HG02610 (cell line): ENCODE measurements around the gene SFT2D3.
A peak's percentile ranks its signal among the peaks of the same experiment; 100 is the strongest.

Experiments used
- ATAC-seq: cut with Tn5 transposase; IDR thresholded peaks from one replicate; pipeline ENCODE4 v1.9.1; 2021; ENCODE audit warnings: mild to moderate bottlenecking, moderate library complexity; ENCODE audit not compliant: unreplicated experiment

SFT2D3 gene

DNA sequence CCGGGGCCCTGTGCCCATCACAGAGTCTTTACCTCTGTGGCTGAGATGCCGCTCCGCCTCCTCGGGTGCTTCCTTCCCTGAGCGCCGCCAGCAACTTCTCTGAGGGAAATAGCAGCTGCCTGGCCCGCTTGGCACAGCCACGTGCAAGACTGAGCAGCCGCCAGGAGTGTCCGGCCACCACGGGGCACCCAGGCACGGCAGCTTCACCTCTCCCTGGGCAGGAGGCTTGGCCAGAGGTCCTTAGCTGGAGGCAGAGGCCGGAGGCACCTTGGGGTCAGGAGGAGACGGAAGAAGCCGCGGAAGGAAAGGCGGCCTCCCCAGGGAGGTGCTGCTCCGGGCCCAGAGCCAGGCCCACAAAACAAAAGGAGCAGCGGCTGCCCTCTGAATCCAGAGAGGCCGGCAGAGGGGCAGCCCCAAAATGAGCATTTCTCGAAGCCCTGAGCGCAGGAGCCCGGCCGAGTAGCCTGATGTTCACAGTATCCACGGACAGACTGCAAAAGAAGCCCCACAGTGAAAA lies 20.0 kb upstream of the SFT2D3 start:
- ATAC-seq, result no peak

DNA sequence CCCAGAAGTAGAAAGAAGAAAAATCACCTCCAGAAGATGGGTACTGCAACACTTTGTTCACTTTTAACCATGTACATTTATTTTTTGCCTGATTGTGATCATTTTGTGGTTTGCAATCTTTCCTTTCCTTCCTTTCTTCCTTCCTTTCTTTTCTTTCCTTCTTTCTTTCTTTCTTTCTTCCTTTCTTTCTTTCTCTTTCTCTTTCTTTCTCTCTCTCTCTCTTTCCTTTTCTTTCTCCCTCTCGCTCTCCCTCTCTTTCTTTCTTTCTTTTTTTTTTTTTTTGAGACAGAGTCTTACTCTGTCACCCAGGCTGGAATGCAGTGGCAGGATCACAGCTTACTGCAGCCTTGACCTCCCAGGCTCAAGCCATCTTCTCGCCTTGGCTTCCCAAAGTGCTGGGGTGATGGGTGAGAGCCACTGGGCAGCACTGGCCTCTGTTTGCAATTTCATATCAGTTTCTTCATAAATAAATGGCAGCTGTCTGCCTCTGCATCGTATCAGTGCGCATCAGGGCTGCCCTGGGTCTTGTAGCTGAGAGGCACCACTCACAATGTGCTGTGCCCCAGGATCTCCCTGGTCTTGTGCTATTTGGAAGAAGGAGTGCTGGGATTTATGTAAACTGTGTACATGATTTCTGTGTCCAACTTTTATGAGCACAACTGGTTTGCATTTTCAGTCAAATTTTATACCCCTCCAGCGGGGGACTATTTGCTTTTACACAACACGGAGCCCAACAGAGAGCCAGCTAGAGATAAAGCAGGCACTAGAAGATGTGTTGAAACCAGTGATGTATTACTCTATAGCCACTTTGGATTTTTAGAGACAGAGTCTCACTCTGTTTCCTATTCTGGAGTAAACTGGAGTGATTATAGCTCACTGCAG lies 19.1 kb upstream of the SFT2D3 start:
- no peak for ATAC-seq

GRCh38 chr2:127683056-127683455 lies 18.2 kb upstream of the SFT2D3 start:
- no peak for ATAC-seq

GRCh38 chr2:127683757-127684156 lies 17.5 kb upstream of the SFT2D3 start:
- ATAC-seq, result no peak

DNA sequence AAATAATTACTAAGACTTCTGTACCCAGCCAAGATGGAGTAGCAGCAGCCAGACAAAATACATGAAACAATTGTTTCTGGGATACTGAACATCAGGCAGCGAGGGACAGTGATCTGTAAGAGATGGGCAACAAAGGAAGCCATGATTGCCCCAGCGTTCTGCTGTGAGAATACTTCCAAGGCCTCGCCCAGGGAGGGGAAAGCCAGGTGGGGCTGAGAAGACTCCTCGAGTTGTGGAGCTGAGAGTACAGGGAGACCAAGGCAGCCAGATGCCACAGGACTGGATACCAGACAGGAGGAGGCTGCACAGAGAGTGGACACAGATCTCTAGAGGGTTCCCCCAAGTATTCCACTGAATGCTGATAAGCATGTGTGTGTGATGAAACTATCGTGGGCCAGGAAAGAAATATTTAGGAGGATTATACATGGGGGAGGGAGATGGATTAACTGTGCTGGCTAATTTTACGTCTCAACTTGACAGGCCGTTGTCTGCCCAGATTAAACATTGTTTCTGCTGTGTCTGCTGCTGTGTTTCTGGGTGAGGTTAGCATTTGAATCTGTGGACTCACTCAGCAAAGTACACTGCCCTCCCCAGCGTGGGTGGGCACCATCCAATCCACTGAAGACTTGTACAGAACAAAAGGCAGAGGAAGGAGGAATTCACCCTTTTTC lies 15.8 kb upstream of the SFT2D3 start:
- no peak for ATAC-seq

GRCh38 chr2:127688405-127688804 lies 12.9 kb upstream of the SFT2D3 start:
- no peak for ATAC-seq

- no peak for ATAC-seq
Measured at GRCh38 chr2:127690696-127691095, 10.6 kb upstream of the SFT2D3 start.

DNA sequence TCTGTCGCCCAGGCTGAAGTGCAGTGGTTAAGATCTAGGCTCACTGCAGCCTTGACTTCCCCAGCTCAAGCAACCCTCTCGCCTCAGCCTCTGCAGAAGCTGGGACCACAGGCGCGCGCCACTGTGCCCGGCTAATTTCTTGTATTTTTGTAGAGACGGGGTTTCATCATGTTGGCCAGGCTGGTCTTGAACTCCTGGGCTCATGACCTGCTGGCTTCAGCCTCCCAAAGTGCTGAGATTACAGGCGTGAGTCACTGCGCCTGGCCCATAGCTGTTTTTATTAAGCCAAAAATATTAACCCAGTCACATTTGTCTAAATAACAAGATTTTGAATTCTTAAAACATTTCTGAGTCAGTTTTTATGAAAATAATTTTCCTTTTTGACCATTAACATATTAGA lies 6.3 kb upstream of the SFT2D3 start:
- ATAC-seq, result no peak

- ATAC-seq, result no peak
Measured at GRCh38 chr2:127695491-127696472, 5.5 kb upstream of the SFT2D3 start.

DNA sequence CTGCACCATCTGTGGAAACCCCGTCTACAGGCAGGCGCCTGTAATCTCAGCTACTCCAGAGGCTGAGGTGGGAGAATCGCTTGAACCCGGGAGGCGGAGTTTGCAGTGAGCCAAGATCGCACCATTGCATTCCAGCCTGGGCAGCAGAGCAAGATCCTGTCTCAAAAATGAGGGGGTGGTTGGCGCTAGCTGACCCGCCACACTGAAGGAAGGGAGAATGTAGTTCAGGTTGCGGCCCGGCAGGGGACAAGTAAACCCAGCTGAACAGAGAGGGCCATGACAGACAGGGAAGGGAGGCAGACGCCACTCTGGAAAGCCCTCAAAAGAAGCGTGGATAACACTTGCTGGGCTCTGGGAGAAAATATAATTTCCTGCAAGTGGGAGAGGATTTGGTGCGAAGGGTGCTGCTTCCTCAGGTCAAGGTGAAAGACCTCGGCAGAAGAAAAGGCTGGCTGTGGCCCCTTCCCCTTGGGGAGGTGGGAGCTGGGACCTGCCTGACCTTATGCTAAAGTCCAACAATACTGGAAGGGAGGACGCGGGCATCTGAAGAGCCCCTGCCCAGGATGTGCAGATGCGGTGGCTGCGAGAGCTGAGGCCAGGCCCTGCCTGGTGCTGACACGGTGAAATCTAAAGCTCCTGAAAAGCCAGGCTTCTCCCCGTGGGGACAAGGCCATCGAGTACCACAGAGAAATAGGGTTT lies 3.7 kb upstream of the SFT2D3 start:
- no peak for ATAC-seq

DNA sequence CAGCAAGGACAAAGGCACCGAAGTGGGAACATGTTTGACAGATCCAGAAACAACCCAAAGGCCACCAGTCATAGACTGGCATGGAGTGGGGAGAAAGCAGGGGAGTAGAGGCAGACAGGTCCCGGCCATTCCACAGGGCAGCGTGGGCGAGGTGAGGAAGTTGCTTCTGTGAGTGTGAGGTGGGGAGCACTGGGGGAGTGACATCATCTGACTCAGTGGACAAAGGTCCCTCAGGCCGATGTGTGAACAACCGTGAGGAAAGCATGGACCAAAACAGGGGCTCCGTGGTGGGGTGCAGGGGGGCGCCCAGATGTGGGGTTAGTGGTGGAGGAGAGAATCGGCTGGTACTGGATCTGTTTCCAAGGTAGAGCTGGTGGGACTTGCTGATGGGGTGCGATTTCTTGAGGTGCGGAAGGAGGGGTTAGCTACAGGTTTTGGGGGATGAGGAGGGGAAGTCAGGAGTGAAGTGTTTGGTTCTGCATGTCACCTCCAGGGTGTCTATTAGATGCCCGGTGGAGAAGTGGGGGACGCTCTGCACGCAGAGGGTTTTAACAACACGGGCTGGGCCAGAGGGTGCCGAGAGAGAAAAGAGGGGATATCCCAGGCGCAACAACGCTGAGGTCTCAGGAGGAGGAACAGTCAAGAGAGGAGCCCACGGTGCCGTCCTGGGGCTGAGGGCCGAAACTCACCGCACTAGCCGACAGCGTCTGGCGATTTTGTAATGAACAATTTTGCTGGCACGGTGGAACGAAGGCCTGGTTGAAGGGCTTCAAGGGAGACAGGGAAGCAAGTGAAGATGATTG lies 2.5 kb upstream of the SFT2D3 start:
- ATAC-seq, result no peak

DNA sequence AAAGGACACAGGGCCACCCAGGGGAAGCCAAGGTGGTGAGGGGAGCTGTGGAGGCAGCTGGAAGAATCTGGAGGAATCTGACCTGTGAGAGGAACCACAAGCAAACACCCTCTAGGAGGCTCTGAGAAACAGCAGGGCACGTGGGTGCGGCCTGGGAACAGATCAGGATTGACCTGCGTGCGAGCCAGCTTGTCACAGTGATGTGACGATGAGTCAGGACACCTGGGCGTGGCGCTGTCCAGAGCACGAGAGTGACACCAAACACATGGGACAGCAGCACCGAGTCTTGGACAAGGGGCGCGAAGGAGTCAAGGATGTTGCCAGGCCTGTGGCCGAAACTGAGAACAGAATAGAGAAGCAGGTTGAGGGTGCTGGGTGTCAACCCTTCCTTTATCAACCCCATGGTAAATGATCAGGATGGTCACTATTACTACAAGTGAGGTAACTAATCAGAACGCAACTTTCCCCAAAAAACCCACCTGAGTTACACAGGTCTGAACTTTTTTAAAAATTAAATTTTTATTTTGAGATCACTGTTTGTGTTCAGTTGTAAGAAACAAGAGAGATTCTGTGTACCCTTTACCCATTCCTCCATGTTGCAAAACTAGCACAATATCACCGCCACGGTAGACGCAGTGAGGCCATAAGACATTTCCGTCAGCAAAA lies 637 bp upstream of the SFT2D3 start:
- peak; percentile 33 for ATAC-seq

DNA sequence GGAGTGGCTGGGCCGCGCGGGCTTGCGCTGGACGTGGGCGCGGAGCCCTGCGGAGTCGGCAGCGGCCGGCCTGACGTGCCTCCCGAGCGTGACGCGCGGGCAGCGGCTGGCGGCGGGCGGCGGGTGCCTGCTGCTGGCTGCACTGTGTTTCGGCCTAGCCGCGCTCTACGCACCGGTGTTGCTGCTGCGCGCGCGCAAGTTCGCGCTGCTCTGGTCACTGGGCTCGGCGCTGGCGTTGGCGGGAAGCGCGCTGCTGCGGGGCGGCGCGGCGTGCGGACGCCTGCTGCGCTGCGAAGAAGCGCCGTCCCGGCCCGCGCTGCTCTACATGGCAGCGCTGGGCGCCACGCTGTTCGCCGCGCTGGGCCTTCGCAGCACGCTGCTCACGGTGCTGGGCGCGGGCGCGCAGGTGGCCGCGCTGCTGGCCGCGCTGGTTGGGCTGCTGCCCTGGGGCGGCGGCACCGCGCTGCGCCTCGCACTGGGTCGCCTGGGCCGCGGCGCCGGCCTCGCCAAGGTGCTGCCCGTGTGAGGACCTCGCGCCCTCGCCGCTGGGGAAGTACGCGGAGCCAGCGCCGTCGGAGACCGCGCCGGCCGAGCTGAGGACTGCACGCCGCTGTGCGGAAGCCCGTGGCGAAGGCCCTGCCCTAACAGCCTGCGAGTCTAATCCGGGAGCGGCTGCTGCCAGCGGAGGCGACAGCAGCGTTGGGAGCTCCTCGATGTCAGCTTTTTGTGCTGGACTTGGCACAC lies 526 bp downstream of the SFT2D3 start:
- ATAC-seq, result peak; percentile 69

- ATAC-seq, result no peak
Measured at GRCh38 chr2:127702395-127703009, 1.2 kb downstream of the SFT2D3 start.

DNA sequence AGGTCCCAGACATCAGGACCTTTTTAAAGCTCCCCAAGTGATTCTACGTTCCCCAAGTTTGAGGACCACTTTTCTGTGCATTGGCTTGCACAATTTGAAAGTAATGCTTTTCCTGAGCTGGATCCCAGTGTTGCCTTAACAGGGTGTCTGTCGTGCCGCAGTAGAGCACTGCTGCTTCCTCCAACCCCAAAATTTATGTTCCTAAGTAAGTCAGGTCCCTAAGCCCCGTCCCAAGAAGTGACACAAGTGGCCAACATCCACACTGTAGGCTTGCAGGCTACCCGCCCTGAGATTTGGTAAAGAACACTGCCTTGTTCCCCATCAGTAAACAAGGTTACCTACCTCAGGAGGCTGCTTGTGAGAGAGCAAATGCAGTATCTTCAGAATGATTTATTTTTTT lies 2.0 kb downstream of the SFT2D3 start:
- no peak for ATAC-seq

DNA sequence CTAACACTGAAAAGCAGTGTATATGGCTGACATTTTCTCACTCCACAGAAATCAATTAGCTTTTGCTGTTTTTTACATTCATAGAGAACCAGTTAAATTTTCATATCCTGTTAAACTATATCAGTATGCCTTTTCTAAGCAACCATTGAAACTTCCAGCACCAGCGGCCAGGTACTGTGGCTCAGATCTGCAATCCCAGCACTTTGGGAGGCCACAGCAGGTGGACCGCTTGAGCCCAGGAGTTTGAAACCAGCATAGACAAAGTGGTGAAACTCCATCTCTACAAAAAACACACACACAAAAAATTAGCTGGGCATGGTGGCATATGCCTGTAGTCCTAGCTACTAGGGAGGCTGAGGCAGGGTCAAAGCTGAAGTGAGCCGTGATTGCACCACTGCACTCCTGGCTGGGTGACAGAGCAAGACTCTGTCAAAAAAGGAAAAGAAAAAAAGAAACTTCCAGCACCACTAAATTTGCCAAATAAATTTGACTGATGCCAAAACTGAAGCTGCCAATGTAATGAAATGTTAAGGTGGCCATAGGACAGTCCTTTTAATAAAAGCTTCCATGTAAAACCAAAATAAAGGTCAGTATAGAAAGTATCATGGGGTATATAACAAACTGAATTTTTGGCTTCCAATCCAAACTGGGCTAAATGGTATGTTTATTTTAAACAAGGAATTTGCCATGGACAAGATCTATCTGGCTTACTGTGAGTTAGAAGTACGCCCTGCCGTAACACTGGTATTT lies 3.5 kb downstream of the SFT2D3 start:
- no peak for ATAC-seq

GRCh38 chr2:127705391-127706065 lies 4.2 kb downstream of the SFT2D3 start:
- no peak for ATAC-seq
